H1 (cell line): ENCODE measurements around the gene BAZ2A. TPM values are rescaled to one million over a fixed set of nuclear protein-coding genes. Genes with fewer than 3 reads are reported as not detected.

Source experiments
- CTCF ChIA-PET: fragments of 300-600 bp; sonication (Branson Sonifier 250); formaldehyde crosslinking; loops from one replicate; lab custom pipeline; 2021; ENCODE audit not compliant: partially characterized antibody; lab: Charles Lee
- POLR2A ChIA-PET: fragments of 300-600 bp; sonication (Branson Sonifier 250); formaldehyde crosslinking; loops from one replicate; lab custom pipeline; 2021; ENCODE audit warnings: inconsistent platforms; ENCODE audit not compliant: partially characterized antibody; lab: Charles Lee
- DNase-seq, 2 experiments: peaks; one replicate each; pipeline versions ENCODE4 v3.0.0 to v3.0.0-alpha.2; 2010 to 2022; ENCODE audit warnings: low spot score in 2 of 2, low read depth in 1 of 2, mixed read lengths in 1 of 2
- FAIRE-seq: peaks from 2 replicates; lab custom pipeline; 2011; peaks lifted over from hg19 to GRCh38; lab: Jason Lieb, UNC
- H2AFZ ChIP-seq: 2 replicates; pipeline ENCODE4 v1.8.1; 2012; ENCODE audit warnings: low read length, inconsistent platforms
- H2AK5ac ChIP-seq: 2 replicates; pipeline ENCODE4 v1.6.1; 2013; ENCODE audit warnings: low read depth, low read length
- H2BK120ac ChIP-seq: replicated peaks from 2 replicates; pipeline ENCODE3; 2013; ENCODE audit warnings: low read depth, low read length, inconsistent platforms
- H2BK12ac ChIP-seq: 2 replicates; pipeline ENCODE4 v1.6.1; 2013; ENCODE audit warnings: low read depth, low read length
- H2BK15ac ChIP-seq: 2 replicates; pipeline ENCODE4 v1.6.1; 2013; ENCODE audit warnings: low read length
- H2BK20ac ChIP-seq: 2 replicates; pipeline ENCODE4 v1.6.1; 2013; ENCODE audit warnings: low read length
- H2BK5ac ChIP-seq: 2 replicates; pipeline ENCODE4 v1.6.1; 2013; ENCODE audit warnings: low read depth, low read length
- H3K14ac ChIP-seq: 2 replicates; pipeline ENCODE4 v1.6.1; 2013; ENCODE audit warnings: inconsistent platforms; ENCODE audit not compliant: insufficient read length
- H3K18ac ChIP-seq: 2 replicates; pipeline ENCODE4 v1.6.1; 2013; ENCODE audit warnings: low read length; ENCODE audit errors: extremely low read depth
- H3K23ac ChIP-seq: 2 replicates; pipeline ENCODE4 v1.6.1; 2013; ENCODE audit warnings: inconsistent platforms; ENCODE audit not compliant: insufficient read length
- H3K23me2 ChIP-seq: 2 replicates; pipeline ENCODE4 v1.6.1; 2013; ENCODE audit warnings: low read depth, low read length
- H3K27ac ChIP-seq: 2 replicates; pipeline ENCODE4 v1.6.1; 2011; ENCODE audit warnings: low read depth, low read length, inconsistent platforms
- H3K27me3 ChIP-seq, 4 experiments: replicated peaks in 1 of 4; 1 replicate in 1 of 4; 2 replicates in 3 of 4; pipeline versions ENCODE4 v1.6.1 to v1.8.1; 2011 to 2013; ENCODE audit warnings: low read length in 3 of 4, mild to moderate bottlenecking in 3 of 4, inconsistent platforms in 2 of 4, mixed read lengths in 2 of 4, moderate library complexity in 1 of 4; ENCODE audit not compliant: control insufficient read depth in 3 of 4, insufficient read depth in 3 of 4; ENCODE audit errors: extremely low read depth in 1 of 4
- H3K36me3 ChIP-seq, 4 experiments: 2 replicates each; pipeline versions ENCODE4 v1.6.1 to v1.8.1; 2011 to 2013; ENCODE audit warnings: mild to moderate bottlenecking in 4 of 4, low read length in 3 of 4, moderate library complexity in 2 of 4, control low read depth in 1 of 4, inconsistent platforms in 1 of 4; ENCODE audit not compliant: insufficient read depth in 4 of 4, control insufficient read depth in 2 of 4
- H3K4ac ChIP-seq: replicated peaks from 2 replicates; pipeline ENCODE3; 2013; ENCODE audit warnings: low read length, low read depth, mixed read lengths, inconsistent platforms; ENCODE audit not compliant: insufficient read length
- H3K4me1 ChIP-seq, 4 experiments: replicated peaks in 1 of 4; 1 replicate in 1 of 4; 2 replicates in 3 of 4; pipeline versions ENCODE4 v1.6.1 to v1.8.1; 2011 to 2013; ENCODE audit warnings: low read length in 3 of 4, inconsistent platforms in 2 of 4, mixed read lengths in 1 of 4; ENCODE audit not compliant: insufficient read depth in 4 of 4, control insufficient read depth in 3 of 4
- H3K4me2 ChIP-seq, 2 experiments: 2 replicates each; pipeline versions ENCODE4 v1.6.1 to v1.8.1; 2011 to 2013; ENCODE audit warnings: low read depth in 2 of 2, low read length in 2 of 2, control low read depth in 1 of 2, inconsistent platforms in 1 of 2, mild to moderate bottlenecking in 1 of 2; ENCODE audit not compliant: insufficient read depth in 1 of 2
- H3K4me3 ChIP-seq, 4 experiments: fragments of 200-600, 300-600 bp in 1 of 4; sonication (generic), shearing (Covaris generic), sonication (Bioruptor Twin) in 1 of 4; 2 replicates each; pipeline versions ENCODE4 v1.5.1 to v1.8.1; 2011 to 2016; ENCODE audit warnings: low read length in 4 of 4, low read depth in 3 of 4, control low read depth in 2 of 4, inconsistent platforms in 2 of 4, mild to moderate bottlenecking in 2 of 4, mixed read lengths in 1 of 4, moderate library complexity in 1 of 4; ENCODE audit not compliant: insufficient read depth in 2 of 4; ENCODE audit errors: extremely low read depth in 1 of 4
- H3K56ac ChIP-seq: replicated peaks from 2 replicates; pipeline ENCODE3; 2013; ENCODE audit warnings: low read depth, mild to moderate bottlenecking, mixed read lengths, low read length, inconsistent platforms; ENCODE audit not compliant: insufficient read length
- H3K79me1 ChIP-seq: 2 replicates; pipeline ENCODE4 v1.6.1; 2013; ENCODE audit warnings: low read depth, low read length, control low read depth
- H3K79me2 ChIP-seq, 2 experiments: 2 replicates each; pipeline versions ENCODE4 v1.6.1 to v1.8.1; 2012 to 2013; ENCODE audit warnings: low read length in 2 of 2, mild to moderate bottlenecking in 2 of 2, inconsistent platforms in 1 of 2; ENCODE audit not compliant: insufficient read depth in 2 of 2, control insufficient read depth in 1 of 2
- H3K9ac ChIP-seq, 4 experiments: replicated peaks in 1 of 4; 1 replicate in 1 of 4; 2 replicates in 3 of 4; pipeline versions ENCODE4 v1.6.1 to v1.8.1; 2011 to 2013; ENCODE audit warnings: low read depth in 3 of 4, low read length in 3 of 4, control low read depth in 2 of 4, mild to moderate bottlenecking in 2 of 4, moderate library complexity in 2 of 4, inconsistent platforms in 1 of 4; ENCODE audit errors: extremely low read depth in 1 of 4
- H3K9me3 ChIP-seq, 2 experiments: 2 replicates each; pipeline versions ENCODE4 v1.6.1 to v1.8.1; 2012 to 2013; ENCODE audit warnings: mild to moderate bottlenecking in 2 of 2, moderate library complexity in 2 of 2, control low read depth in 1 of 2, inconsistent platforms in 1 of 2, low read depth in 1 of 2, low read length in 1 of 2, mixed read lengths in 1 of 2; ENCODE audit not compliant: insufficient read depth in 2 of 2
- H4K20me1 ChIP-seq, 2 experiments: replicated peaks in 1 of 2; 2 replicates each; pipeline versions ENCODE3 to v1.8.1; 2011 to 2013; ENCODE audit warnings: inconsistent platforms in 2 of 2, low read length in 2 of 2, mild to moderate bottlenecking in 1 of 2; ENCODE audit not compliant: insufficient read depth in 2 of 2, control insufficient read depth in 1 of 2
- H4K5ac ChIP-seq: 2 replicates; pipeline ENCODE4 v1.6.1; 2013; ENCODE audit warnings: low read length, low read depth, mixed read lengths, inconsistent platforms; ENCODE audit not compliant: insufficient read length
- H4K8ac ChIP-seq: 2 replicates; pipeline ENCODE4 v1.8.0; 2013; ENCODE audit warnings: mild to moderate bottlenecking, moderate library complexity, low read length, inconsistent platforms; ENCODE audit not compliant: insufficient read depth; ENCODE audit errors: extremely low read depth
- H4K91ac ChIP-seq: replicated peaks from 2 replicates; pipeline ENCODE3; 2013; ENCODE audit warnings: low read length, mixed read lengths, inconsistent platforms; ENCODE audit not compliant: insufficient read length
- ATF2 ChIP-seq: IDR thresholded peaks from 2 replicates; pipeline ENCODE4 v1.6.1; 2012; ENCODE audit warnings: low read length, inconsistent platforms
- HDAC2 ChIP-seq, 2 experiments: fragments of 300-600 bp in 1 of 2; sonication (generic) in 1 of 2; IDR thresholded peaks; 2 replicates each; pipeline ENCODE4 v1.6.1; 2011 to 2012; ENCODE audit warnings: low read depth in 2 of 2, low read length in 2 of 2, mild to moderate bottlenecking in 2 of 2, moderate library complexity in 2 of 2, borderline replicate concordance in 1 of 2, inconsistent platforms in 1 of 2
- KDM1A ChIP-seq: fragments of 200-600, 300-600 bp; sonication (generic); IDR thresholded peaks from 2 replicates; pipeline ENCODE4 v1.7.1; 2016; ENCODE audit warnings: mild to moderate bottlenecking, low read length, borderline replicate concordance
- RAD21 ChIP-seq, 2 experiments: IDR thresholded peaks in 1 of 2; conservative IDR thresholded peaks in 1 of 2; 2 replicates each; pipeline ENCODE4 v1.6.1; 2011; ENCODE audit warnings: low read depth in 2 of 2, low read length in 2 of 2, improper control_type of control experiment in 1 of 2, inconsistent platforms in 1 of 2, mild to moderate bottlenecking in 1 of 2, moderate library complexity in 1 of 2
- SIN3A ChIP-seq, 2 experiments: IDR thresholded peaks in 1 of 2; conservative IDR thresholded peaks in 1 of 2; 2 replicates each; pipeline ENCODE4 v1.6.1; 2011 to 2012; ENCODE audit warnings: low read length in 2 of 2, improper control_type of control experiment in 1 of 2, low read depth in 1 of 2, mild to moderate bottlenecking in 1 of 2
- SP2 ChIP-seq: IDR thresholded peaks from 2 replicates; pipeline ENCODE4 v1.6.1; 2012; ENCODE audit warnings: mild to moderate bottlenecking, low read length, inconsistent platforms
- SP4 ChIP-seq: IDR thresholded peaks from 2 replicates; pipeline ENCODE4 v1.6.1; 2012; ENCODE audit warnings: low read length, inconsistent platforms
- TBP ChIP-seq: IDR thresholded peaks from 2 replicates; pipeline ENCODE4 v1.6.1; 2011; ENCODE audit warnings: low read depth, low read length, improper control_type of control experiment
- TCF12 ChIP-seq: IDR thresholded peaks from 2 replicates; pipeline ENCODE4 v1.6.1; 2011; ENCODE audit warnings: low read depth, mild to moderate bottlenecking, low read length
- WGBS, 2 experiments: shearing (Covaris generic) in 1 of 2; methylation state at CpG; one replicate each; pipeline versions ENCODE4 v1.1.6 to v1.1.7; 2013 to 2015; ENCODE audit warnings: low lambda C conversion rate in 2 of 2, mixed read lengths in 2 of 2, inconsistent platforms in 1 of 2, low coverage in 1 of 2, missing lambda C conversion rate in 1 of 2; ENCODE audit not compliant: insufficient replicate concordance in 2 of 2, insufficient coverage in 1 of 2, insufficient read length in 1 of 2; ENCODE audit errors: extremely low coverage in 1 of 2, missing lambda C conversion rate in 1 of 2; 5-methylcytosine and 5-hydroxymethylcytosine counted together
- polyA plus RNA-seq, 7 experiments: library from polyadenylated mRNA; depleted of rRNA in 3 of 7; stranded (reverse) in 5 of 7; unstranded in 2 of 7; fragments of >200 nt in 5 of 7; fragments of 200-250 nt in 2 of 7; gene quantifications; 1 replicate in 5 of 7; 2 replicates in 1 of 7; 4 replicates in 1 of 7; pipeline versions ENCODE4 v1.2.1 to v1.2.3, GENCODE V29; 2011 to 2013; ENCODE audit warnings: missing spikeins in 2 of 7, mixed read lengths in 2 of 7
- total RNA-seq: library from RNA; stranded (reverse); fragmentation: NEBNext Ultra II Directional; extraction: Animal tissue kit (Norgen Biotek cat#: 25700); gene quantifications from 2 replicates; pipeline ENCODE4 v1.2.1, GENCODE V29; 2021

BAZ2A gene
- total and polyA plus RNA-seq, 2 of the 8 experiments (the other 6 are each of a cell fraction or from before 2014, with no cell fraction given) = 52.0 to 110 TPM

DNA sequence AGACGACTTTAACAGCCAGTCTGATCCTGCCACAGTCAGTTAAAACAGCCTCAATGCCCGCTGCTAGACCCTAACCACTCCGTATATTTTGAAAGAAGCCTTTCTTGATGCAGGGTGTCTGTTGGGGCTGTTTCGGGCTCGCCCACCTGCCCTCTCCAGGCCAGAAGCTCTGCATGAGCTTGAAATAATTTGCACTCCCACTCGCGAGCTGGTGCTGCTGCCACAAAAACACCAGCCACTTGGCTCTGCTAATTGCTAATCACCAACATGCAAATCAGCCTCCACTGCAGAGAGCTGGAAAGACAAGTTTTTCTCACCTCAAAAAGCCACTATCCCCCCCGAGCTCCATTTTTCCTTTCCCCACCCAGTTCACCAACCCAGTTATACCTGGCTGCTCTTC is 15.5 kb downstream of the BAZ2A start:
- Histone ChIP-seq H4K20me1 (peaks cover 0 to 5% of the 10 kb centered on the region in 2 experiments), H4K8ac (no peak overlapping the region), H4K5ac (no peak overlapping the region), H3K4ac (no peak overlapping the region), H3K36me3 (peaks cover 40 to 75% (median 65%) of the 10 kb centered on the region in 4 experiments), H2BK12ac (no peak overlapping the region), H2BK20ac (no peak overlapping the region), H3K14ac (no peak overlapping the region), H3K56ac (no peak overlapping the region), H3K27ac (no peak overlapping the region), H3K9me3 (no peaks in the 10 kb centered on the region), H2AK5ac (no peak overlapping the region), H2BK5ac (no peak overlapping the region), H3K79me1 (0 out of 2 replicates have a peak, but pooled peaks cover under 1% of the 10 kb centered on the region), H3K4me1 (no peaks in the 10 kb centered on the region), H2BK120ac (no peak overlapping the region), H3K23ac (no peak overlapping the region), H3K79me2 (peaks cover under 1 to 18% of the 10 kb centered on the region in 2 experiments; a peak in 3 of 4 replicates), H3K18ac (no peak overlapping the region), H3K4me2 (no peak overlapping the region), H2AFZ (no peak overlapping the region), H4K91ac (no peak overlapping the region), H2BK15ac (no peak overlapping the region), H3K9ac (no peak overlapping the region), H3K4me3 (no peak overlapping the region), H3K23me2 (no peaks in the 10 kb centered on the region), H3K27me3 (no peaks in the 10 kb centered on the region)
- POLR2A ChIA-PET = interaction anchor here (1.5 to 2.6 kb wide), 3 partner anchors 10 to 31 kb away, joined by 3 to 9 read pairs (median 3); partner anchors contain the start of gene ATP5F1B
- no peak for FAIRE-seq
- WGBS, 2 experiments = 91% methylated on average over 8 of the region's 8 CpGs; no CpG with 5 or more reads in 1 of the 2 experiments
- DNase-seq = no peak
- TF ChIP-seq KDM1A = no peak
- no peak for TF ChIP-seq SIN3A (conservative IDR thresholded peaks at IDR 0.05 in 1 of 2, IDR thresholded peaks at IDR 0.05 in 1 of 2; ENCODE audit: low read depth in 1 of 2, low read length in 2 of 2)
- no peak for TF ChIP-seq SP2
- no peak for TF ChIP-seq HDAC2 (IDR thresholded peaks at IDR 0.05; ENCODE audit: borderline replicate concordance in 1 of 2, low read depth in 2 of 2, low read length in 2 of 2)
- TF ChIP-seq TBP = no peak
- no peak for TF ChIP-seq ATF2
- no peak for TF ChIP-seq SP4
- TF ChIP-seq TCF12 = no peak
- TF ChIP-seq RAD21 (IDR thresholded peaks at IDR 0.05 in 1 of 2, conservative IDR thresholded peaks at IDR 0.05 in 1 of 2; ENCODE audit: low read depth in 2 of 2, low read length in 2 of 2) = no peak
- CTCF ChIA-PET = interaction anchor here (1.9 to 3.5 kb wide), 3 partner anchors 10 to 21 kb away, joined by 4 to 18 read pairs (median 6); no protein-coding TSS in a partner anchor
